CD4-positive, alpha-beta memory T cell (primary cell): ENCODE measurements around the gene FBXO33. TPM values are rescaled to one million over a fixed set of nuclear protein-coding genes. Genes with fewer than 3 reads are reported as not detected.
A peak's percentile ranks its signal among the peaks of the same experiment; 100 is the strongest.

ENCODE experiments used
- CTCF ChIA-PET: fragments of 350-600 bp; sonication (Branson Sonifier 250); formaldehyde crosslinking; loops from one replicate; lab custom pipeline; 2021; ENCODE audit warnings: inconsistent platforms; ENCODE audit not compliant: partially characterized antibody; lab: Charles Lee
- POLR2A ChIA-PET: fragments of 350-600 bp; sonication (Branson Sonifier 250); formaldehyde crosslinking; loops from one replicate; lab custom pipeline; 2021; ENCODE audit not compliant: partially characterized antibody; lab: Charles Lee
- DNase-seq, 5 donors: peaks; one replicate each; pipeline versions ENCODE4 v3.0.0 to v3.0.0-alpha.2; 2020 to 2022; ENCODE audit warnings: mixed read lengths in 1 of 5
- H3K27ac ChIP-seq: one replicate; pipeline ENCODE4 v1.7.0; 2013; ENCODE audit warnings: low read depth, low read length
- H3K27me3 ChIP-seq: 2 replicates; pipeline ENCODE4 v1.7.0; 2013; ENCODE audit warnings: mild to moderate bottlenecking, low read length, moderate library complexity; ENCODE audit not compliant: insufficient read depth
- H3K36me3 ChIP-seq: 2 replicates; pipeline ENCODE4 v1.7.0; 2013; ENCODE audit warnings: mild to moderate bottlenecking, low read length, moderate library complexity; ENCODE audit not compliant: insufficient read depth
- H3K4me1 ChIP-seq: 2 replicates; pipeline ENCODE4 v1.7.0; 2013; ENCODE audit warnings: mild to moderate bottlenecking, low read length, moderate library complexity; ENCODE audit not compliant: insufficient read depth
- H3K4me3 ChIP-seq, 2 donors: one replicate each; pipeline ENCODE4 v1.7.0; 2013; ENCODE audit warnings: low read length in 2 of 2, mild to moderate bottlenecking in 1 of 2
- H3K9me3 ChIP-seq, 2 donors: one replicate each; pipeline ENCODE4 v1.7.0; 2013; ENCODE audit warnings: low read length in 2 of 2, control low read depth in 1 of 2; ENCODE audit not compliant: control insufficient read depth in 1 of 2
- H3K27ac Mint-ChIP-seq, 7 donors: one replicate each; pipeline ENCODE4 v1.8.0; 2020 to 2021; ENCODE audit warnings: mixed read lengths in 7 of 7, mild to moderate bottlenecking in 6 of 7, inconsistent platforms in 3 of 7, moderate library complexity in 3 of 7
- H3K27me3 Mint-ChIP-seq, 2 donors: one replicate each; pipeline ENCODE4 v1.8.0; 2020 to 2021; ENCODE audit warnings: mixed read lengths in 2 of 2
- H3K36me3 Mint-ChIP-seq, 2 donors: one replicate each; pipeline ENCODE4 v1.8.0; 2020 to 2021; ENCODE audit warnings: mixed read lengths in 2 of 2, inconsistent platforms in 1 of 2, mild to moderate bottlenecking in 1 of 2
- H3K4me1 Mint-ChIP-seq, 4 donors: one replicate each; pipeline ENCODE4 v1.8.0; 2020 to 2021; ENCODE audit warnings: mixed read lengths in 4 of 4, mild to moderate bottlenecking in 1 of 4
- H3K4me3 Mint-ChIP-seq, 8 donors: one replicate each; pipeline ENCODE4 v1.8.0; 2020 to 2021; ENCODE audit warnings: mixed read lengths in 8 of 8, mild to moderate bottlenecking in 7 of 8, moderate library complexity in 6 of 8, inconsistent platforms in 3 of 8
- H3K9me3 Mint-ChIP-seq, 8 donors: one replicate each; pipeline ENCODE4 v1.8.0; 2020 to 2021; ENCODE audit warnings: mixed read lengths in 8 of 8, mild to moderate bottlenecking in 5 of 8, inconsistent platforms in 3 of 8, moderate library complexity in 1 of 8
- intact Hi-C: fragments of 100-400 bp; cut with micrococcal nuclease; formaldehyde crosslinking; loops from one replicate; pipeline ENCODE4 v1.15.1; 2023
- polyA plus RNA-seq, 2 donors: library from polyadenylated mRNA; unstranded; fragments of 300-500 nt; fragmentation: Illumina TruSeq; gene quantifications; one replicate each; pipeline ENCODE4 v1.2.3, GENCODE V29; 2021
- total RNA-seq, 2 experiments: library from RNA; stranded (reverse); gene quantifications; one replicate each; pipeline ENCODE4 v1.2.3, GENCODE V29; 2021

The FBXO33 gene
- total and polyA plus RNA-seq, 4 experiments from 2014 or later, result 15.0 to 21.5 (median 18.7) TPM

GRCh38 chr14:39431416-39432178 is 636 bp downstream of the FBXO33 start:
- H3K36me3 ChIP-seq, result no peaks in the 10 kb centered on the region
- peak overlapping the region; percentile 88 to 94 for H3K4me3 ChIP-seq
- H3K27ac ChIP-seq, result peak overlapping the region; percentile 91
- H3K27me3 Mint-ChIP-seq, result peaks cover 0 to 2% of the 10 kb centered on the region in 2 donors
- DNase-seq, result peak; percentile 43 to 65 (median 52)
- H3K27me3 ChIP-seq, result no peaks in the 10 kb centered on the region
- no peaks in the 10 kb centered on the region for H3K9me3 Mint-ChIP-seq
- ChIA-PET POLR2A (interaction anchor here (0.6 to 4.5 kb wide), 36 partner anchors 9 to 415 kb away, joined by 3 to 81 read pairs (median 5); partner anchors contain the start of genes GEMIN2, PNN, SEC23A and TRAPPC6B), CTCF (interaction anchor here (1.0 to 1.3 kb wide), 5 partner anchors 48 to 329 kb away, joined by 3 to 4 read pairs (median 3); partner anchors contain the start of genes SEC23A and TRAPPC6B)
- H3K9me3 ChIP-seq, result no peaks in the 10 kb centered on the region
- peaks cover 0 to 20% of the 10 kb centered on the region in 2 donors for H3K36me3 Mint-ChIP-seq
- H3K4me3 Mint-ChIP-seq, result peak overlapping the region; percentile 99 to 100 (median 100)
- intact Hi-C loops, result loop anchor here (1.0 to 10.0 kb wide), 7 partner anchors 164 to 1357 kb away; partner anchors contain the start of genes GEMIN2, PNN, SEC23A and TRAPPC6B
- peaks cover 38 to 62% (median 44%) of the 10 kb centered on the region in 4 donors for H3K4me1 Mint-ChIP-seq
- peaks cover 53% of the 10 kb centered on the region for H3K4me1 ChIP-seq
- H3K27ac Mint-ChIP-seq, result peak overlapping the region; percentile 100

GRCh38 chr14:39430762-39431415 is 1.3 kb downstream of the FBXO33 start:
- Histone ChIP-seq H3K4me3 (peak overlapping the region; percentile 88 to 94), H3K4me1 (peaks cover 59% of the 10 kb centered on the region), H3K9me3 (no peaks in the 10 kb centered on the region), H3K27me3 (no peaks in the 10 kb centered on the region), H3K36me3 (no peaks in the 10 kb centered on the region), H3K27ac (peak overlapping the region; percentile 91)
- DNase-seq, result no peak
- peak overlapping the region; percentile 97 to 100 (median 98) for H3K4me3 Mint-ChIP-seq
- peaks cover 0 to 22% of the 10 kb centered on the region in 2 donors for H3K36me3 Mint-ChIP-seq
- H3K27ac Mint-ChIP-seq, result peak overlapping the region; percentile 92 to 100 (median 97)
- peaks cover 43 to 68% (median 49%) of the 10 kb centered on the region in 4 donors for H3K4me1 Mint-ChIP-seq
- ChIA-PET POLR2A (interaction anchor here (0.9 to 4.5 kb wide), 23 partner anchors 8 to 330 kb away, joined by 3 to 81 read pairs (median 7); partner anchors contain the start of genes GEMIN2, PNN, SEC23A and TRAPPC6B), CTCF (interaction anchor here (1.0 to 1.2 kb wide), 4 partner anchors 47 to 328 kb away, joined by 3 to 4 read pairs (median 4); partner anchors contain the start of genes SEC23A and TRAPPC6B)
- H3K27me3 Mint-ChIP-seq, result peaks cover 0 to 2% of the 10 kb centered on the region in 2 donors
- no peaks in the 10 kb centered on the region for H3K9me3 Mint-ChIP-seq
- intact Hi-C loops, result loop anchor here (10.0 kb wide), 1 partner anchor 1356 kb away; no protein-coding TSS in a partner anchor

- Histone ChIP-seq H3K4me1 (peaks cover 76% of the 10 kb centered on the region), H3K27ac (no peak overlapping the region), H3K4me3 (no peak overlapping the region), H3K36me3 (no peaks in the 10 kb centered on the region), H3K9me3 (no peaks in the 10 kb centered on the region), H3K27me3 (no peaks in the 10 kb centered on the region)
- Mint-ChIP-seq H3K27ac (no peak overlapping the region), H3K36me3 (peaks cover 0 to 22% of the 10 kb centered on the region in 2 donors), H3K4me1 (peaks cover 57 to 89% (median 65%) of the 10 kb centered on the region in 4 donors), H3K27me3 (peaks cover 0 to 2% of the 10 kb centered on the region in 2 donors), H3K4me3 (peak overlapping the region; percentile 13 to 99 (median 63)), H3K9me3 (no peaks in the 10 kb centered on the region)
- POLR2A ChIA-PET, result interaction anchor here (1.4 kb wide), 1 partner anchor 253 kb away, joined by 4 read pairs; the partner anchor contains the start of gene PNN
- intact Hi-C loops, result loop anchor here (5.0 kb wide), 1 partner anchor 36 kb away; no protein-coding TSS in a partner anchor
- CTCF ChIA-PET, result no interaction called here
- DNase-seq, result no peak
Observed at GRCh38 chr14:39428118-39428517, 4.1 kb downstream of the FBXO33 start.

GRCh38 chr14:39426605-39427004 is 5.6 kb downstream of the FBXO33 start:
- no peak overlapping the region for H3K4me3 ChIP-seq
- no peaks in the 10 kb centered on the region for H3K9me3 ChIP-seq
- intact Hi-C loops, result loop anchor here (1.0 to 5.0 kb wide), 2 partner anchors 34 to 319 kb away; no protein-coding TSS in a partner anchor
- peaks cover 88% of the 10 kb centered on the region for H3K4me1 ChIP-seq
- Mint-ChIP-seq H3K4me1 (peaks cover 60 to 92% (median 72%) of the 10 kb centered on the region in 4 donors), H3K36me3 (peaks cover 4 to 23% of the 10 kb centered on the region in 2 donors), H3K27me3 (no peaks in the 10 kb centered on the region), H3K4me3 (peak overlapping the region in 6 of 8 donors; percentile 20 to 63 (median 42)), H3K27ac (peak overlapping the region in 3 of 7 donors; percentile 20 to 63 (median 33)), H3K9me3 (no peaks in the 10 kb centered on the region)
- POLR2A ChIA-PET, result interaction anchor here (1.0 to 1.6 kb wide), 3 partner anchors 159 to 324 kb away, joined by 3 to 5 read pairs (median 3); partner anchors contain the start of genes SEC23A and TRAPPC6B
- H3K36me3 ChIP-seq, result no peaks in the 10 kb centered on the region
- CTCF ChIA-PET, result interaction anchor here (0.9 to 3.1 kb wide), 10 partner anchors 12 to 322 kb away, joined by 3 to 10 read pairs (median 6); no protein-coding TSS in a partner anchor
- DNase-seq, result peak in 2 of 5 donors; percentile 11 to 13
- H3K27me3 ChIP-seq, result no peaks in the 10 kb centered on the region
- no peak overlapping the region for H3K27ac ChIP-seq

- H3K27me3 ChIP-seq, result no peaks in the 10 kb centered on the region
- DNase-seq, result no peak
- peaks cover 9 to 23% of the 10 kb centered on the region in 2 donors for H3K36me3 Mint-ChIP-seq
- H3K4me3 ChIP-seq, result no peak overlapping the region
- H3K9me3 ChIP-seq, result no peaks in the 10 kb centered on the region
- H3K4me3 Mint-ChIP-seq, result peak overlapping the region in 5 of 8 donors; percentile 9 to 63 (median 23)
- H3K27ac Mint-ChIP-seq, result peak overlapping the region in 1 of 7 donors; percentile 20
- no peaks in the 10 kb centered on the region for H3K9me3 Mint-ChIP-seq
- POLR2A ChIA-PET, result interaction anchor here (1.0 to 1.6 kb wide), 3 partner anchors 159 to 323 kb away, joined by 3 to 5 read pairs (median 3); partner anchors contain the start of genes SEC23A and TRAPPC6B
- H3K4me1 Mint-ChIP-seq, result peaks cover 63 to 94% (median 76%) of the 10 kb centered on the region in 4 donors
- no peaks in the 10 kb centered on the region for H3K27me3 Mint-ChIP-seq
- H3K27ac ChIP-seq, result no peak overlapping the region
- no peaks in the 10 kb centered on the region for H3K36me3 ChIP-seq
- peaks cover 95% of the 10 kb centered on the region for H3K4me1 ChIP-seq
- CTCF ChIA-PET, result interaction anchor here (0.9 to 3.1 kb wide), 10 partner anchors 12 to 321 kb away, joined by 3 to 10 read pairs (median 6); no protein-coding TSS in a partner anchor
- intact Hi-C loops, result loop anchor here (1.0 to 5.0 kb wide), 2 partner anchors 34 to 319 kb away; no protein-coding TSS in a partner anchor
Observed at GRCh38 chr14:39425947-39426346, 6.3 kb downstream of the FBXO33 start.

GRCh38 chr14:39423793-39424192 is 8.4 kb downstream of the FBXO33 start:
- CTCF ChIA-PET, result no interaction called here
- Histone ChIP-seq H3K4me3 (no peak overlapping the region), H3K27ac (no peak overlapping the region), H3K4me1 (peaks cover 77% of the 10 kb centered on the region), H3K36me3 (no peaks in the 10 kb centered on the region), H3K27me3 (no peaks in the 10 kb centered on the region), H3K9me3 (no peaks in the 10 kb centered on the region)
- DNase-seq, result no peak
- H3K9me3 Mint-ChIP-seq, result peaks cover 0 to 3% (median 0%) of the 10 kb centered on the region in 8 donors
- no peaks in the 10 kb centered on the region for H3K27me3 Mint-ChIP-seq
- peak overlapping the region in 3 of 8 donors; percentile 1 to 72 (median 22) for H3K4me3 Mint-ChIP-seq
- POLR2A ChIA-PET, result interaction anchor here (1.7 kb wide), 1 partner anchor 7 kb away, joined by 11 read pairs; no protein-coding TSS in a partner anchor
- H3K36me3 Mint-ChIP-seq, result peaks cover 22 to 30% of the 10 kb centered on the region in 2 donors
- H3K27ac Mint-ChIP-seq, result peak overlapping the region in 1 of 7 donors; percentile 12
- intact Hi-C loops, result no loop called here
- H3K4me1 Mint-ChIP-seq, result peaks cover 54 to 92% (median 72%) of the 10 kb centered on the region in 4 donors
